HL-60/S4 treated with phorbol 12-myristate 13-acetate at 8.2 ng/mL for 4 days and 3 days (cell line): ENCODE results near the gene GBP7.

Experiments used
- in situ Hi-C: fragments of 300-500 bp; cut with MboI; formaldehyde crosslinking; loops from 2 replicates; pipeline ENCODE4 v1.15.0; 2022; ENCODE audit warnings: low sequenced_read_pairs

Gene GBP7

GRCh38 chr1:89121641-89122040 is 54.2 kb downstream of the GBP7 start:
- in situ Hi-C loops = no loop called here

GRCh38 chr1:89114662-89115061 is 61.1 kb downstream of the GBP7 start:
- in situ Hi-C loops = no loop called here

- in situ Hi-C loops = no loop called here
These were observed 62.8 kb downstream of the GBP7 start for GRCh38 chr1:89112871-89113613.

GRCh38 chr1:89104687-89105086 is 71.1 kb downstream of the GBP7 start:
- in situ Hi-C loops = no loop called here

- in situ Hi-C loops = no loop called here
These were observed 71.7 kb downstream of the GBP7 start for GRCh38 chr1:89104147-89104546.

- in situ Hi-C loops = no loop called here
These were observed 73.8 kb downstream of the GBP7 start for GRCh38 chr1:89102021-89102420.

- in situ Hi-C loops = no loop called here
These were observed 75.4 kb downstream of the GBP7 start for GRCh38 chr1:89100412-89100811.

- in situ Hi-C loops = no loop called here
These were observed 76.9 kb downstream of the GBP7 start for GRCh38 chr1:89098857-89099256.

- in situ Hi-C loops = no loop called here
These were observed 80.1 kb downstream of the GBP7 start for GRCh38 chr1:89095737-89096136.

GRCh38 chr1:89089962-89090361 is 85.8 kb downstream of the GBP7 start:
- in situ Hi-C loops = no loop called here

- in situ Hi-C loops = no loop called here
These were observed 87.2 kb downstream of the GBP7 start for GRCh38 chr1:89088572-89088971.

- in situ Hi-C loops = no loop called here
These were observed 88.6 kb downstream of the GBP7 start for GRCh38 chr1:89087241-89087640.

- in situ Hi-C loops = no loop called here
These were observed 90.0 kb downstream of the GBP7 start for GRCh38 chr1:89085781-89086180.
